HepG2 (cell line): ENCODE results near the gene RASAL3. TPM values are rescaled to one million over a fixed set of nuclear protein-coding genes. Genes with fewer than 3 reads are reported as not detected.

Source experiments
- ARNT2 ChIP-seq: sonication (generic); formaldehyde crosslinking; IDR thresholded peaks from 2 replicates; pipeline ENCODE4 v1.8.0; 2022; ENCODE audit warnings: mild to moderate bottlenecking, low read depth, missing genetic modification reagents, moderate library complexity
- BORCS8-MEF2B ChIP-seq: sonication (generic); formaldehyde crosslinking; IDR thresholded peaks from 2 replicates; pipeline ENCODE4 v1.8.0; 2022; ENCODE audit warnings: mild to moderate bottlenecking, missing genetic modification reagents
- EED ChIP-seq: sonication (generic); formaldehyde crosslinking; IDR thresholded peaks from 2 replicates; pipeline ENCODE4 v1.5.0; 2020; ENCODE audit warnings: mild to moderate bottlenecking, missing genetic modification reagents
- ELF3 ChIP-seq: IDR thresholded peaks from 2 replicates; pipeline ENCODE4 v1.6.1; 2016; ENCODE audit warnings: missing genetic modification reagents, missing compliant biosample characterization
- HOXD1 ChIP-seq: sonication (generic); formaldehyde crosslinking; IDR thresholded peaks from 2 replicates; pipeline ENCODE4 v1.5.0; 2020; ENCODE audit warnings: missing genetic modification reagents
- JDP2 ChIP-seq: sonication (generic); formaldehyde crosslinking; IDR thresholded peaks from 2 replicates; pipeline ENCODE4 v1.8.1; 2022; ENCODE audit warnings: missing genetic modification reagents, borderline replicate concordance
- KDM5B ChIP-seq: sonication (generic); formaldehyde crosslinking; IDR thresholded peaks from 2 replicates; pipeline ENCODE4 v1.4.0; 2020; ENCODE audit warnings: missing genetic modification reagents, mild to moderate bottlenecking, borderline replicate concordance
- NR2C2 ChIP-seq: sonication (generic); formaldehyde crosslinking; IDR thresholded peaks from 2 replicates; pipeline ENCODE4 v1.4.0; 2020; ENCODE audit warnings: missing genetic modification reagents, mild to moderate bottlenecking, moderate library complexity, borderline replicate concordance
- SALL1 ChIP-seq: sonication (generic); formaldehyde crosslinking; IDR thresholded peaks from 2 replicates; pipeline ENCODE4 v1.8.0; 2022; ENCODE audit warnings: mild to moderate bottlenecking, missing genetic modification reagents
- SIX4 ChIP-seq: sonication (generic); formaldehyde crosslinking; IDR thresholded peaks from 2 replicates; pipeline ENCODE4 v1.4.0; 2020; ENCODE audit warnings: missing genetic modification reagents
- SP2 ChIP-seq: sonication (generic); formaldehyde crosslinking; IDR thresholded peaks from 2 replicates; pipeline ENCODE4 v1.5.1; 2020; ENCODE audit warnings: mild to moderate bottlenecking, missing genetic modification reagents
- SRY ChIP-seq: sonication (generic); formaldehyde crosslinking; IDR thresholded peaks from 2 replicates; pipeline ENCODE4 v1.8.0; 2022; ENCODE audit warnings: mild to moderate bottlenecking, missing genetic modification reagents
- ZFP62 ChIP-seq: sonication (generic); formaldehyde crosslinking; IDR thresholded peaks from 2 replicates; pipeline ENCODE4 v1.4.0; 2020; ENCODE audit warnings: missing genetic modification reagents
- ZMYM4 ChIP-seq: sonication (generic); formaldehyde crosslinking; IDR thresholded peaks from 2 replicates; pipeline ENCODE4 v1.8.1; 2023; ENCODE audit warnings: mild to moderate bottlenecking, missing genetic modification reagents
- ZNF260 ChIP-seq: sonication (generic); formaldehyde crosslinking; IDR thresholded peaks from 2 replicates; pipeline ENCODE4 v1.4.0; 2020; ENCODE audit warnings: missing genetic modification reagents, low read depth, mild to moderate bottlenecking, borderline replicate concordance
- ZNF543 ChIP-seq: sonication (generic); formaldehyde crosslinking; IDR thresholded peaks from 2 replicates; pipeline ENCODE4 v1.4.0; 2020; ENCODE audit warnings: mild to moderate bottlenecking, missing genetic modification reagents
- polyA plus RNA-seq, 8 experiments: library from polyadenylated mRNA; depleted of rRNA in 3 of 8; stranded (reverse) in 7 of 8; unstranded in 1 of 8; fragments of >200 nt; fragmentation: Illumina TruSeq in 4 of 8; extraction: Trizol in 4 of 8; gene quantifications; 2 replicates each; pipeline versions ENCODE4 v1.2.1 to v1.2.3, GENCODE V29; 2011 to 2016; ENCODE audit warnings: low read depth in 4 of 8, missing spikeins in 1 of 8, mixed read lengths in 1 of 8; ENCODE audit not compliant: insufficient read depth in 1 of 8
- total RNA-seq, 5 experiments: library from RNA; depleted of rRNA; stranded (reverse); fragments of >200 nt; fragmentation: Illumina TruSeq; extraction: Trizol; gene quantifications; 2 replicates each; pipeline ENCODE4 v1.2.3, GENCODE V29; 2016; ENCODE audit warnings: low read depth in 1 of 5
- TF ChIP-seq, protein P1 (sequence below): sonication (generic); formaldehyde crosslinking; IDR thresholded peaks from 2 replicates; pipeline ENCODE4 v1.5.0; 2020; ENCODE audit warnings: mild to moderate bottlenecking, missing genetic modification reagents
- TF ChIP-seq, protein P2 (sequence below): sonication (generic); formaldehyde crosslinking; IDR thresholded peaks from 2 replicates; pipeline ENCODE4 v1.4.0; 2020; ENCODE audit warnings: mild to moderate bottlenecking, missing genetic modification reagents
- TF ChIP-seq, protein P3 (sequence below): sonication (generic); formaldehyde crosslinking; IDR thresholded peaks from 2 replicates; pipeline ENCODE4 v1.9.0; 2022; ENCODE audit warnings: missing genetic modification reagents, mild to moderate bottlenecking, borderline replicate concordance
- TF ChIP-seq, protein P4 (sequence below): sonication (generic); formaldehyde crosslinking; IDR thresholded peaks from 2 replicates; pipeline ENCODE4 v1.4.0; 2020; ENCODE audit warnings: missing genetic modification reagents

The RASAL3 gene
- total and polyA plus RNA-seq, 2 of the 13 experiments (the other 11 are each of a cell fraction or from before 2014, with no cell fraction given), result not detected

DNA sequence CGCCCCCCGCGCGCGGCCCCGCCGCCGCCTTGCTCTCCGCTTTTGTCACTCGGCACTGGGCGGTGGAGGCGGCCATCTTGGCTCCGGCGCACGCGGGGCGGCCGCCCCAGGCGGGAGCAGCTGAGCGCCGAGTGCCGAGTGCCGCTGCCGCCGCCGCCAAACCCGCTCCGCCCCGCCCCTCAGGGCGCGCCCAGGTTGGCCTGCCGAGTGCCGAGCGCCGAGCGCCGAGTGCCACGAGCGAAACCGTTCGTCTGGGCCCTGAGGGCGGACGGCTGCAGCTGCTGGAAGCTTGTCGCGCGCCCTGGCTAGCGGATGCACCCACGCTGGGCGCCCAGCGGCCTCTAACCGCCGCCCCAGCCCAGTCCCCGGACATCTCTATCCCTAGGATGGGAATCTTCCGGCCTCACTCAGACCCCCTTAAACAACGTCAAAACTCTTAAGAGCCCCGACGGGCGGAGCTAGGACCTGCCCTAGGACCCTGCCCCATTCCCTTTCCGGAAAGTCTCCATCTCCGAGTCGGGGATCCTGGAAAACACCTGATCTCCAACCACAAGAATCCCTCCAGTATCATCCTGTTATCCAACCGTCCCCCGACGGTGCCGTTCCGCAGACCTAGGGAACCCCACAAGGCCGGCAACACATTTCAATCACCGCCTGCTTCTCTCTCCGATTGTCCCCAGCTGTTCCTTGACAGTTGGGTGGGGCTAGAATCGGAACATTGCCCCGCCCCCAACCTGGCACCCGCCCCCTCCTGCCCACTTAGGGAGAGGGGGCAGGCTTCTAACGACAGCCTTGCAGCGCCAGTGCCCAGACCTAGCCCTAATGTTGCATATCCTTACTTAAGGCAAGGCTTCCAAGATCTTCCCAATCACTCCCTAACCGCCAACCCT is 31.5 kb downstream of the RASAL3 start (continued):
- TF ChIP-seq, protein P1, sequence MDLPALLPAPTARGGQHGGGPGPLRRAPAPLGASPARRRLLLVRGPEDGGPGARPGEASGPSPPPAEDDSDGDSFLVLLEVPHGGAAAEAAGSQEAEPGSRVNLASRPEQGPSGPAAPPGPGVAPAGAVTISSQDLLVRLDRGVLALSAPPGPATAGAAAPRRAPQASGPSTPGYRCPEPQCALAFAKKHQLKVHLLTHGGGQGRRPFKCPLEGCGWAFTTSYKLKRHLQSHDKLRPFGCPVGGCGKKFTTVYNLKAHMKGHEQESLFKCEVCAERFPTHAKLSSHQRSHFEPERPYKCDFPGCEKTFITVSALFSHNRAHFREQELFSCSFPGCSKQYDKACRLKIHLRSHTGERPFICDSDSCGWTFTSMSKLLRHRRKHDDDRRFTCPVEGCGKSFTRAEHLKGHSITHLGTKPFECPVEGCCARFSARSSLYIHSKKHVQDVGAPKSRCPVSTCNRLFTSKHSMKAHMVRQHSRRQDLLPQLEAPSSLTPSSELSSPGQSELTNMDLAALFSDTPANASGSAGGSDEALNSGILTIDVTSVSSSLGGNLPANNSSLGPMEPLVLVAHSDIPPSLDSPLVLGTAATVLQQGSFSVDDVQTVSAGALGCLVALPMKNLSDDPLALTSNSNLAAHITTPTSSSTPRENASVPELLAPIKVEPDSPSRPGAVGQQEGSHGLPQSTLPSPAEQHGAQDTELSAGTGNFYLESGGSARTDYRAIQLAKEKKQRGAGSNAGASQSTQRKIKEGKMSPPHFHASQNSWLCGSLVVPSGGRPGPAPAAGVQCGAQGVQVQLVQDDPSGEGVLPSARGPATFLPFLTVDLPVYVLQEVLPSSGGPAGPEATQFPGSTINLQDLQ (CRISPR knock-in tag), result no peak
- TF ChIP-seq SP2, result peak; percentile 52
- TF ChIP-seq, protein P2, sequence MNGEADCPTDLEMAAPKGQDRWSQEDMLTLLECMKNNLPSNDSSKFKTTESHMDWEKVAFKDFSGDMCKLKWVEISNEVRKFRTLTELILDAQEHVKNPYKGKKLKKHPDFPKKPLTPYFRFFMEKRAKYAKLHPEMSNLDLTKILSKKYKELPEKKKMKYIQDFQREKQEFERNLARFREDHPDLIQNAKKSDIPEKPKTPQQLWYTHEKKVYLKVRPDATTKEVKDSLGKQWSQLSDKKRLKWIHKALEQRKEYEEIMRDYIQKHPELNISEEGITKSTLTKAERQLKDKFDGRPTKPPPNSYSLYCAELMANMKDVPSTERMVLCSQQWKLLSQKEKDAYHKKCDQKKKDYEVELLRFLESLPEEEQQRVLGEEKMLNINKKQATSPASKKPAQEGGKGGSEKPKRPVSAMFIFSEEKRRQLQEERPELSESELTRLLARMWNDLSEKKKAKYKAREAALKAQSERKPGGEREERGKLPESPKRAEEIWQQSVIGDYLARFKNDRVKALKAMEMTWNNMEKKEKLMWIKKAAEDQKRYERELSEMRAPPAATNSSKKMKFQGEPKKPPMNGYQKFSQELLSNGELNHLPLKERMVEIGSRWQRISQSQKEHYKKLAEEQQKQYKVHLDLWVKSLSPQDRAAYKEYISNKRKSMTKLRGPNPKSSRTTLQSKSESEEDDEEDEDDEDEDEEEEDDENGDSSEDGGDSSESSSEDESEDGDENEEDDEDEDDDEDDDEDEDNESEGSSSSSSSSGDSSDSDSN (CRISPR knock-in tag), result 0 out of 2 replicates have a peak, but pooled peaks have one; percentile 36
- TF ChIP-seq SIX4 (CRISPR knock-in tag), result peak; percentile 26; the same call in 1 of the 2 replicates
- no peak for TF ChIP-seq JDP2 (CRISPR knock-in tag)
- TF ChIP-seq BORCS8-MEF2B (CRISPR knock-in tag), result 0 out of 2 replicates have a peak, but pooled peaks have one; percentile 65
- peak; percentile 51; the same call in 1 of the 2 replicates for TF ChIP-seq SALL1
- TF ChIP-seq, protein P3, sequence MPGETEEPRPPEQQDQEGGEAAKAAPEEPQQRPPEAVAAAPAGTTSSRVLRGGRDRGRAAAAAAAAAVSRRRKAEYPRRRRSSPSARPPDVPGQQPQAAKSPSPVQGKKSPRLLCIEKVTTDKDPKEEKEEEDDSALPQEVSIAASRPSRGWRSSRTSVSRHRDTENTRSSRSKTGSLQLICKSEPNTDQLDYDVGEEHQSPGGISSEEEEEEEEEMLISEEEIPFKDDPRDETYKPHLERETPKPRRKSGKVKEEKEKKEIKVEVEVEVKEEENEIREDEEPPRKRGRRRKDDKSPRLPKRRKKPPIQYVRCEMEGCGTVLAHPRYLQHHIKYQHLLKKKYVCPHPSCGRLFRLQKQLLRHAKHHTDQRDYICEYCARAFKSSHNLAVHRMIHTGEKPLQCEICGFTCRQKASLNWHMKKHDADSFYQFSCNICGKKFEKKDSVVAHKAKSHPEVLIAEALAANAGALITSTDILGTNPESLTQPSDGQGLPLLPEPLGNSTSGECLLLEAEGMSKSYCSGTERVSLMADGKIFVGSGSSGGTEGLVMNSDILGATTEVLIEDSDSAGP, result peak; percentile 94
- TF ChIP-seq, protein P4, sequence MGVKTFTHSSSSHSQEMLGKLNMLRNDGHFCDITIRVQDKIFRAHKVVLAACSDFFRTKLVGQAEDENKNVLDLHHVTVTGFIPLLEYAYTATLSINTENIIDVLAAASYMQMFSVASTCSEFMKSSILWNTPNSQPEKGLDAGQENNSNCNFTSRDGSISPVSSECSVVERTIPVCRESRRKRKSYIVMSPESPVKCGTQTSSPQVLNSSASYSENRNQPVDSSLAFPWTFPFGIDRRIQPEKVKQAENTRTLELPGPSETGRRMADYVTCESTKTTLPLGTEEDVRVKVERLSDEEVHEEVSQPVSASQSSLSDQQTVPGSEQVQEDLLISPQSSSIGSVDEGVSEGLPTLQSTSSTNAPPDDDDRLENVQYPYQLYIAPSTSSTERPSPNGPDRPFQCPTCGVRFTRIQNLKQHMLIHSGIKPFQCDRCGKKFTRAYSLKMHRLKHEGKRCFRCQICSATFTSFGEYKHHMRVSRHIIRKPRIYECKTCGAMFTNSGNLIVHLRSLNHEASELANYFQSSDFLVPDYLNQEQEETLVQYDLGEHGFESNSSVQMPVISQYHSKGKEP, result 0 out of 2 replicates have a peak, but pooled peaks have one; percentile 60
- no peak for TF ChIP-seq ZFP62 (CRISPR knock-in tag)
- TF ChIP-seq NR2C2 (CRISPR knock-in tag), result peak; percentile 37; the same call in 1 of the 2 replicates
- no peak for TF ChIP-seq EED
- 0 out of 2 replicates have a peak, but pooled peaks have one; percentile 5 for TF ChIP-seq HOXD1 (CRISPR knock-in tag)
- peak; percentile 73 for TF ChIP-seq ARNT2 (CRISPR knock-in tag)
- no peak for TF ChIP-seq ZNF260 (CRISPR knock-in tag)
- TF ChIP-seq SRY (CRISPR knock-in tag), result 0 out of 2 replicates have a peak, but pooled peaks have one; percentile 66
- TF ChIP-seq ELF3 (CRISPR knock-in tag), result peak; percentile 41; the same call in 1 of the 2 replicates
- peak; percentile 27; the same call in 1 of the 2 replicates for TF ChIP-seq ZNF543 (CRISPR knock-in tag)
- TF ChIP-seq ZMYM4 (CRISPR knock-in tag), result peak; percentile 43; the same call in 1 of the 2 replicates
- peak; percentile 29; the same call in 1 of the 2 replicates for TF ChIP-seq KDM5B (CRISPR knock-in tag)
